ENCODE measurements around the gene SYT13. TPM values are rescaled to one million over a fixed set of nuclear protein-coding genes. Genes with fewer than 3 reads are reported as not detected.
A peak's percentile ranks its signal among the peaks of the same experiment; 100 is the strongest.
"Not testable (repeated sequence)": the region's sequence is repeated elsewhere in the genome, so short reads cannot be mapped to it uniquely, and the experiment has no call there.

SYT13 gene
- total RNA-seq, 2 donors from 2014 or later, result 0.89 TPM; not detected in 1

GRCh38 chr11:45303316-45303715 lies 17.2 kb upstream of the SYT13 start:
- ATAC-seq, result no peak
- H3K27ac Mint-ChIP-seq, result no peak overlapping the region

GRCh38 chr11:45301537-45302246 lies 15.6 kb upstream of the SYT13 start:
- H3K4me1 Mint-ChIP-seq, result peaks cover 5% of the 10 kb centered on the region
- no peak for ATAC-seq

More at GRCh38 chr11:45303316-45303715, 17.2 kb upstream of the SYT13 start:
- Mint-ChIP-seq H3K36me3 (ENCODE audit: low read depth) (peaks cover 2% of the 10 kb centered on the region), H3K27me3 (peaks cover 53% of the 10 kb centered on the region), H3K4me3 (no peak overlapping the region), H3K4me1 (peaks cover 5% of the 10 kb centered on the region)
- H3K9me3 ChIP-seq (ENCODE audit: control insufficient read depth, low read length, poor library complexity, severe bottlenecking), result no peaks in the 10 kb centered on the region
- DNase-seq, result no peak

GRCh38 chr11:45300715-45301114 lies 14.6 kb upstream of the SYT13 start:
- H3K9me3 ChIP-seq (ENCODE audit: control insufficient read depth, low read length, poor library complexity, severe bottlenecking), result no peaks in the 10 kb centered on the region
- DNase-seq, result no peak
- Mint-ChIP-seq H3K27me3 (peaks cover 56% of the 10 kb centered on the region), H3K27ac (no peak overlapping the region), H3K4me1 (peaks cover 3% of the 10 kb centered on the region), H3K36me3 (ENCODE audit: low read depth) (no peaks in the 10 kb centered on the region), H3K4me3 (no peak overlapping the region)
- ATAC-seq, result no peak

More at GRCh38 chr11:45301537-45302246, 15.6 kb upstream of the SYT13 start:
- peaks cover 2% of the 10 kb centered on the region for H3K36me3 Mint-ChIP-seq (ENCODE audit: low read depth)
- no peak overlapping the region for H3K27ac Mint-ChIP-seq
- H3K27me3 Mint-ChIP-seq, result peaks cover 63% of the 10 kb centered on the region
- no peaks in the 10 kb centered on the region for H3K9me3 ChIP-seq (ENCODE audit: control insufficient read depth, low read length, poor library complexity, severe bottlenecking)
- H3K4me3 Mint-ChIP-seq, result no peak overlapping the region
- DNase-seq, result no peak

- DNase-seq, result no peak
- Mint-ChIP-seq H3K4me1 (peaks cover 3% of the 10 kb centered on the region), H3K4me3 (no peak overlapping the region), H3K27me3 (peaks cover 57% of the 10 kb centered on the region), H3K27ac (no peak overlapping the region), H3K36me3 (ENCODE audit: low read depth) (no peaks in the 10 kb centered on the region)
- no peaks in the 10 kb centered on the region for H3K9me3 ChIP-seq (ENCODE audit: control insufficient read depth, low read length, poor library complexity, severe bottlenecking)
- ATAC-seq, result no peak
Measured at GRCh38 chr11:45298718-45299117, 12.6 kb upstream of the SYT13 start.

GRCh38 chr11:45296075-45296474 lies 9.9 kb upstream of the SYT13 start:
- Mint-ChIP-seq H3K27ac (no peak overlapping the region), H3K36me3 (ENCODE audit: low read depth) (no peaks in the 10 kb centered on the region), H3K27me3 (peaks cover 62% of the 10 kb centered on the region), H3K4me1 (no peaks in the 10 kb centered on the region), H3K4me3 (no peak overlapping the region)
- ATAC-seq (no peak), DNase-seq (no peak)
- no peaks in the 10 kb centered on the region for H3K9me3 ChIP-seq (ENCODE audit: control insufficient read depth, low read length, poor library complexity, severe bottlenecking)

GRCh38 chr11:45294499-45294898 lies 8.4 kb upstream of the SYT13 start:
- no peaks in the 10 kb centered on the region for H3K9me3 ChIP-seq (ENCODE audit: control insufficient read depth, low read length, poor library complexity, severe bottlenecking)
- H3K4me1 Mint-ChIP-seq, result no peaks in the 10 kb centered on the region
- ATAC-seq (no peak), DNase-seq (no peak)
- peaks cover 71% of the 10 kb centered on the region for H3K27me3 Mint-ChIP-seq
- H3K27ac Mint-ChIP-seq, result no peak overlapping the region
- no peak overlapping the region for H3K4me3 Mint-ChIP-seq
- peaks cover 3% of the 10 kb centered on the region for H3K36me3 Mint-ChIP-seq (ENCODE audit: low read depth)

- H3K27me3 Mint-ChIP-seq, result peaks cover 73% of the 10 kb centered on the region
- ATAC-seq (peak; percentile 86), DNase-seq (peak in 2 of 3 donors; percentile 25 to 28)
- H3K27ac Mint-ChIP-seq; H3K36me3 Mint-ChIP-seq (ENCODE audit: low read depth); H3K4me3 Mint-ChIP-seq; H3K9me3 ChIP-seq (ENCODE audit: control insufficient read depth, low read length, poor library complexity, severe bottlenecking); H3K4me1 Mint-ChIP-seq: not testable (repeated sequence)
Measured at GRCh38 chr11:45293566-45294192, 7.5 kb upstream of the SYT13 start.

GRCh38 chr11:45290586-45290985 lies 4.4 kb upstream of the SYT13 start:
- peaks cover 84% of the 10 kb centered on the region for H3K27me3 Mint-ChIP-seq
- H3K9me3 ChIP-seq (ENCODE audit: control insufficient read depth, low read length, poor library complexity, severe bottlenecking), result no peaks in the 10 kb centered on the region
- no peak overlapping the region for H3K4me3 Mint-ChIP-seq
- no peak for DNase-seq
- ATAC-seq, result no peak
- H3K27ac Mint-ChIP-seq, result no peak overlapping the region
- peaks cover 3% of the 10 kb centered on the region for H3K36me3 Mint-ChIP-seq (ENCODE audit: low read depth)
- peaks cover 3% of the 10 kb centered on the region for H3K4me1 Mint-ChIP-seq

- H3K27me3 Mint-ChIP-seq, result peaks cover 82% of the 10 kb centered on the region
- peaks cover 3% of the 10 kb centered on the region for H3K36me3 Mint-ChIP-seq (ENCODE audit: low read depth)
- peak overlapping the region; percentile 19 for H3K4me3 Mint-ChIP-seq
- no peak for ATAC-seq
- H3K4me1 Mint-ChIP-seq, result peaks cover 6% of the 10 kb centered on the region
- H3K9me3 ChIP-seq (ENCODE audit: control insufficient read depth, low read length, poor library complexity, severe bottlenecking), result no peaks in the 10 kb centered on the region
- no peak for DNase-seq
- H3K27ac Mint-ChIP-seq, result no peak overlapping the region
Measured at GRCh38 chr11:45289369-45289768, 3.2 kb upstream of the SYT13 start.

- Mint-ChIP-seq H3K4me3 (no peak overlapping the region), H3K27ac (no peak overlapping the region), H3K36me3 (ENCODE audit: low read depth) (peaks cover 3% of the 10 kb centered on the region), H3K27me3 (peaks cover 84% of the 10 kb centered on the region), H3K4me1 (peaks cover 6% of the 10 kb centered on the region)
- no peaks in the 10 kb centered on the region for H3K9me3 ChIP-seq (ENCODE audit: control insufficient read depth, low read length, poor library complexity, severe bottlenecking)
- ATAC-seq, result no peak
- DNase-seq, result no peak
Measured at GRCh38 chr11:45288339-45288738, 2.2 kb upstream of the SYT13 start.

GRCh38 chr11:45287316-45287903 lies 1.3 kb upstream of the SYT13 start:
- H3K4me1 Mint-ChIP-seq, result peaks cover 6% of the 10 kb centered on the region
- no peak overlapping the region for H3K4me3 Mint-ChIP-seq
- ATAC-seq (no peak), DNase-seq (no peak)
- no peaks in the 10 kb centered on the region for H3K9me3 ChIP-seq (ENCODE audit: control insufficient read depth, low read length, poor library complexity, severe bottlenecking)
- H3K27ac Mint-ChIP-seq, result no peak overlapping the region
- peaks cover 3% of the 10 kb centered on the region for H3K36me3 Mint-ChIP-seq (ENCODE audit: low read depth)
- H3K27me3 Mint-ChIP-seq, result peaks cover 80% of the 10 kb centered on the region

- Mint-ChIP-seq H3K4me3 (peak overlapping the region; percentile 19), H3K36me3 (ENCODE audit: low read depth) (peaks cover 3% of the 10 kb centered on the region), H3K27me3 (peaks cover 81% of the 10 kb centered on the region), H3K4me1 (peaks cover 7% of the 10 kb centered on the region), H3K27ac (no peak overlapping the region)
- no peaks in the 10 kb centered on the region for H3K9me3 ChIP-seq (ENCODE audit: control insufficient read depth, low read length, poor library complexity, severe bottlenecking)
- DNase-seq (no peak), ATAC-seq (no peak)
Measured at GRCh38 chr11:45285250-45285828, 802 bp downstream of the SYT13 start.

- H3K36me3 Mint-ChIP-seq (ENCODE audit: low read depth), result peaks cover 5% of the 10 kb centered on the region
- no peaks in the 10 kb centered on the region for H3K9me3 ChIP-seq (ENCODE audit: control insufficient read depth, low read length, poor library complexity, severe bottlenecking)
- H3K27ac Mint-ChIP-seq, result no peak overlapping the region
- DNase-seq, result no peak
- H3K4me1 Mint-ChIP-seq, result peaks cover 5% of the 10 kb centered on the region
- H3K27me3 Mint-ChIP-seq, result peaks cover 58% of the 10 kb centered on the region
- no peak overlapping the region for H3K4me3 Mint-ChIP-seq
- ATAC-seq, result no peak
Measured at GRCh38 chr11:45282081-45282480, 4.1 kb downstream of the SYT13 start.

Data from T-helper 17 cell (primary cell).